ACC112 (cell line): ENCODE results near the gene NCOA1.

ENCODE experiments used
- H2AFZ ChIP-seq: fragments of 200-600 bp; sonication (generic); one replicate; pipeline ENCODE4 v1.6.0; 2017; ENCODE audit warnings: antibody characterized with exemption, low read length; ENCODE audit not compliant: unreplicated experiment
- H3K27ac ChIP-seq: fragments of 200-600 bp; sonication (generic); 2 replicates; pipeline ENCODE4 v1.5.1; 2014; ENCODE audit warnings: low read depth, mild to moderate bottlenecking, antibody characterized with exemption, low read length, moderate library complexity
- H3K27me3 ChIP-seq: fragments of 200-600 bp; sonication (generic); 2 replicates; pipeline ENCODE4 v1.6.1; 2014; ENCODE audit warnings: mild to moderate bottlenecking, antibody characterized with exemption, low read length, moderate library complexity, mixed read lengths; ENCODE audit not compliant: insufficient read depth
- H3K36me3 ChIP-seq: fragments of 200-600 bp; sonication (generic); 2 replicates; pipeline ENCODE4 v1.6.1; 2016; ENCODE audit warnings: mild to moderate bottlenecking, antibody characterized with exemption, low read length, moderate library complexity, mixed read lengths; ENCODE audit not compliant: insufficient read depth
- H3K4me1 ChIP-seq: fragments of 200-600 bp; sonication (generic); one replicate; pipeline ENCODE4 v1.6.1; 2016; ENCODE audit warnings: low read length, mixed read lengths; ENCODE audit not compliant: insufficient read depth, unreplicated experiment, control insufficient read depth
- H3K4me3 ChIP-seq: fragments of 200-600 bp; sonication (generic); 2 replicates; pipeline ENCODE4 v1.5.1; 2014; ENCODE audit warnings: mild to moderate bottlenecking, low read depth, low read length
- H3K79me2 ChIP-seq: fragments of 200-600 bp; sonication (generic); one replicate; pipeline ENCODE4 v1.6.0; 2016; ENCODE audit warnings: low read length; ENCODE audit not compliant: control insufficient read depth, unreplicated experiment, insufficient read depth

The NCOA1 gene

GRCh38 chr2:24761866-24762265, 270.8 kb downstream of the NCOA1 start:
- Histone ChIP-seq H2AFZ (no peak overlapping the region), H3K4me3 (no peak overlapping the region), H3K4me1 (no peaks in the 10 kb centered on the region), H3K27ac (no peak overlapping the region), H3K27me3 (no peaks in the 10 kb centered on the region), H3K36me3 (peaks cover 8% of the 10 kb centered on the region; the same call in 1 of the 2 replicates), H3K79me2 (no peaks in the 10 kb centered on the region)

GRCh38 chr2:24762518-24762917, 271.5 kb downstream of the NCOA1 start:
- H3K36me3 ChIP-seq = peaks cover 8% of the 10 kb centered on the region; the same call in 1 of the 2 replicates
- H3K27me3 ChIP-seq = no peaks in the 10 kb centered on the region
- H2AFZ ChIP-seq = no peak overlapping the region
- no peaks in the 10 kb centered on the region for H3K4me1 ChIP-seq
- no peak overlapping the region for H3K27ac ChIP-seq
- no peaks in the 10 kb centered on the region for H3K79me2 ChIP-seq
- H3K4me3 ChIP-seq = no peak overlapping the region

GRCh38 chr2:24763843-24764242, 272.8 kb downstream of the NCOA1 start:
- Histone ChIP-seq H3K27me3 (no peaks in the 10 kb centered on the region), H3K27ac (no peak overlapping the region), H3K4me1 (no peaks in the 10 kb centered on the region), H3K79me2 (no peaks in the 10 kb centered on the region), H2AFZ (no peak overlapping the region), H3K4me3 (no peak overlapping the region), H3K36me3 (peaks cover 8% of the 10 kb centered on the region; the same call in 1 of the 2 replicates)

- H3K79me2 ChIP-seq = no peaks in the 10 kb centered on the region
- no peak overlapping the region for H3K27ac ChIP-seq
- H3K27me3 ChIP-seq = no peaks in the 10 kb centered on the region
- H3K4me3 ChIP-seq = no peak overlapping the region
- H3K36me3 ChIP-seq = peaks cover 8% of the 10 kb centered on the region; the same call in 1 of the 2 replicates
- H2AFZ ChIP-seq = no peak overlapping the region
- no peaks in the 10 kb centered on the region for H3K4me1 ChIP-seq
Measured at GRCh38 chr2:24766609-24767008, 275.6 kb downstream of the NCOA1 start.

GRCh38 chr2:24768013-24768412, 277.0 kb downstream of the NCOA1 start:
- Histone ChIP-seq H3K36me3 (peaks cover 4% of the 10 kb centered on the region; the same call in 1 of the 2 replicates), H3K4me3 (no peak overlapping the region), H3K27me3 (no peaks in the 10 kb centered on the region), H2AFZ (no peak overlapping the region), H3K79me2 (no peaks in the 10 kb centered on the region), H3K4me1 (no peaks in the 10 kb centered on the region), H3K27ac (no peak overlapping the region)

- no peak overlapping the region for H2AFZ ChIP-seq
Measured at GRCh38 chr2:24768601-24769000, 277.5 kb downstream of the NCOA1 start.

GRCh38 chr2:24771061-24771460, 280.0 kb downstream of the NCOA1 start:
- Histone ChIP-seq H3K4me1 (no peaks in the 10 kb centered on the region), H3K4me3 (no peak overlapping the region), H3K79me2 (no peaks in the 10 kb centered on the region), H3K27ac (no peak overlapping the region), H2AFZ (no peak overlapping the region), H3K36me3 (no peaks in the 10 kb centered on the region), H3K27me3 (no peaks in the 10 kb centered on the region)

More at GRCh38 chr2:24768601-24769000, 277.5 kb downstream of the NCOA1 start:
- H3K79me2 ChIP-seq = no peaks in the 10 kb centered on the region
- no peaks in the 10 kb centered on the region for H3K27me3 ChIP-seq
- peaks cover 4% of the 10 kb centered on the region; the same call in 1 of the 2 replicates for H3K36me3 ChIP-seq
- no peak overlapping the region for H3K27ac ChIP-seq
- no peaks in the 10 kb centered on the region for H3K4me1 ChIP-seq
- H3K4me3 ChIP-seq = no peak overlapping the region

- no peak overlapping the region for H2AFZ ChIP-seq
- no peak overlapping the region for H3K4me3 ChIP-seq
- no peaks in the 10 kb centered on the region for H3K27me3 ChIP-seq
- no peaks in the 10 kb centered on the region for H3K4me1 ChIP-seq
- H3K36me3 ChIP-seq = no peaks in the 10 kb centered on the region
- H3K27ac ChIP-seq = no peak overlapping the region
- H3K79me2 ChIP-seq = no peaks in the 10 kb centered on the region
Measured at GRCh38 chr2:24771764-24772586, 280.9 kb downstream of the NCOA1 start.

GRCh38 chr2:24774373-24774772, 283.3 kb downstream of the NCOA1 start:
- no peak overlapping the region for H3K4me3 ChIP-seq
- H3K4me1 ChIP-seq = no peaks in the 10 kb centered on the region
- no peaks in the 10 kb centered on the region for H3K36me3 ChIP-seq
- no peak overlapping the region for H2AFZ ChIP-seq
- H3K79me2 ChIP-seq = no peaks in the 10 kb centered on the region
- H3K27me3 ChIP-seq = no peaks in the 10 kb centered on the region
- no peak overlapping the region for H3K27ac ChIP-seq

- no peak overlapping the region for H3K4me3 ChIP-seq
- H3K36me3 ChIP-seq = no peaks in the 10 kb centered on the region
- no peak overlapping the region for H3K27ac ChIP-seq
- H3K79me2 ChIP-seq = no peaks in the 10 kb centered on the region
- no peaks in the 10 kb centered on the region for H3K4me1 ChIP-seq
- no peaks in the 10 kb centered on the region for H3K27me3 ChIP-seq
- H2AFZ ChIP-seq = no peak overlapping the region
Measured at GRCh38 chr2:24779116-24779515, 288.1 kb downstream of the NCOA1 start.

- H3K4me3 ChIP-seq = no peak overlapping the region
- H3K79me2 ChIP-seq = no peaks in the 10 kb centered on the region
- no peaks in the 10 kb centered on the region for H3K4me1 ChIP-seq
- H3K27ac ChIP-seq = no peak overlapping the region
- H2AFZ ChIP-seq = no peak overlapping the region
- no peaks in the 10 kb centered on the region for H3K27me3 ChIP-seq
- no peaks in the 10 kb centered on the region for H3K36me3 ChIP-seq
Measured at GRCh38 chr2:24783641-24784040, 292.6 kb downstream of the NCOA1 start.
